ENCODE results near the gene TTR.

GRCh38 chr18:31624892-31625640, 33.4 kb downstream of the TTR start:
- TF ChIP-seq CTCF (conservative IDR thresholded peaks at IDR 0.05; ENCODE audit: low read depth, low read length) = no peak
- TF ChIP-seq NFE2L2 (IDR thresholded peaks at IDR 0.05; ENCODE audit: low read depth, low read length) = no peak
- no peak for TF ChIP-seq MAFK (IDR thresholded peaks at IDR 0.05; ENCODE audit: low read depth, low read length)
- no peak for TF ChIP-seq POLR2A (IDR thresholded peaks at IDR 0.05; ENCODE audit: low read depth, low read length)
- no peak for TF ChIP-seq MAZ (IDR thresholded peaks at IDR 0.05; ENCODE audit: borderline replicate concordance, low read depth, low read length)
- TF ChIP-seq MXI1 (IDR thresholded peaks at IDR 0.05; ENCODE audit: borderline replicate concordance, low read depth, low read length) = no peak
- no peak for TF ChIP-seq RAD21 (IDR thresholded peaks at IDR 0.05; ENCODE audit: low read length)
- TF ChIP-seq RFX5 (IDR thresholded peaks at IDR 0.05; ENCODE audit: low read depth, low read length) = no peak
- no peak for TF ChIP-seq USF2 (IDR thresholded peaks at IDR 0.05; ENCODE audit: low read depth, low read length)
- no peak for TF ChIP-seq BHLHE40 (IDR thresholded peaks at IDR 0.05; ENCODE audit: low read depth, low read length)
- TF ChIP-seq RCOR1 (IDR thresholded peaks at IDR 0.05; ENCODE audit: insufficient replicate concordance, low read length) = no peak
